HG03354 (cell line): Measurements from ENCODE around the gene EPHA10.
"Not testable (repeated sequence)": the region's sequence is repeated elsewhere in the genome, so short reads cannot be mapped to it uniquely, and the experiment has no call there.

Experiments
- ATAC-seq: cut with Tn5 transposase; IDR thresholded peaks from one replicate; pipeline ENCODE4 v1.9.1; 2021; ENCODE audit warnings: mild to moderate bottlenecking; ENCODE audit not compliant: unreplicated experiment, poor library complexity, severe bottlenecking

The EPHA10 gene

DNA sequence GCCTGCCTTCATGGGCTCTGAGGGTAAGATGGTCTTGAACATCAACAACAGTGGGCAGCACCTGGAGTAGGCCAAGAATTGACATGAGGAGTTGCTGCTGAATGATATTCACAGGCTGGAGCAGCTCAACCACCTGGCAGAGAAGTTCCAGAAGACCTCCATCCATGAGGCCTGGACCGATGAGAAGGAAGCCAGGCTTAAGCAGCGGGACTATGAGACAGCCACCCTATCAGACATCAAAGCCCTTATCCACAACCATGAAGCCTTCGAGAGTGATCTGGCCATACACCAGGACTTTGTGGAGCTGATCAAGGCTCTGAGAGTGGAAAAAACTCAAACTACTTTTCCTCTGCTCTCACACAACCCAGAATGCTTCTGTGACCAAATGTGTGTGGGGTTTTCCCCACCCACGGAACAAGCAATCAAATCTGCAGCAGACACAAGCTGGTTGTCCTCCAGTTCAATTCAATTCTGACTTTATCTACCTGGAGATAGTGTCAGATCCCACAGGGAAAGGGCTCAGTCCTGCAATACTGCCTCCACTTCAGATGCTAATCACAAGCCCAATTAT is 12.1 kb upstream of the EPHA10 start:
- ATAC-seq = no peak

DNA sequence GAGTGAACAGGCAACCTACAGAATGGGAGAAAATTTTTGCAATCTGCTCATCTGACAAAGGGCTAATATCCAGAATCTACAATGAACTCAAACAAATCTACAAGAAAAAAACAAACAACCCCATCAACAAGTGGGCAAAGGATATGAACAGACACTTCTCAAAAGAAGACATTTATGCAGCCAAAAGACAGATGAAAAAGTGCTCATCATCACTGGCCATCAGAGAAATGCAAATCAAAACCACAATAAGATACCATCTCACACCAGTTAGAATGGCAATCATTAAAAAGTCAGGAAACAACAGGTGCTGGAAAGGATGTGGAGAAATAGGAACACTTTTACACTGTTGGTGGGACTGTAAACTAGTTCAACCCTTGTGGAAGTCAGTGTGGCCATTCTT is 6.5 kb upstream of the EPHA10 start:
- not testable (repeated sequence) for ATAC-seq

- ATAC-seq = no peak
Measured at GRCh38 chr1:37767488-37767887, 2.6 kb upstream of the EPHA10 start.

GRCh38 chr1:37765916-37766664 is 1.2 kb upstream of the EPHA10 start:
- ATAC-seq = no peak

GRCh38 chr1:37764414-37764825 is 500 bp downstream of the EPHA10 start:
- ATAC-seq = no peak

DNA sequence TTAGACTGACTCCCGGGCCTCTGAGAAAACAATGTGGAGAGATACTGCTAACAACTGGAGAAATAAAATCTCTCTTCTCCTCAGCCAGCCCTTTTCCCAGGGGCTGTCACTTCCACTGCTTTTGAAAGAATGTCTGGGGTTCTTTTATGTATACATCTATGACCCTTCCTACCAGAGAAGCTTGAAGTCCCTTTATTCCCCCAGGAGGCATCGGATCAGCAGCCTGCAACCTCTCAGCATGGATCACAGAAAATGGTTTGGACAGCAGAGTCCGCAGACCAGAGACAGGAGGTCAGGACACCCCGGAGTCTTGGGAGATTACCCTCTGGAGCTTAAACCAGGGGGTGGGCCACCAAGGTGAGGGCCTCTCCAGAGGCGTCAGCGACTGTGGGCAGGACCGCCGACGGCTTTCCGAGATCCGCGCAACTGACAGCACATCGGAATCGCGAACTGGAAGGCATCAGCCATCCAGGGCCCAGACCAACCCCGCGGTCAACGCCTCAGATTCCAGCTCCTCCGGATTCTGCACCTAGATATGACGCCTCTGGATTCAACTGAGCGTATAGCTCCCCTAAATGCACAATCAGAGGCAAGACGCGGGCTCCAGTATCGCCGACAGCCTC is 1.0 kb downstream of the EPHA10 start:
- ATAC-seq = no peak

DNA sequence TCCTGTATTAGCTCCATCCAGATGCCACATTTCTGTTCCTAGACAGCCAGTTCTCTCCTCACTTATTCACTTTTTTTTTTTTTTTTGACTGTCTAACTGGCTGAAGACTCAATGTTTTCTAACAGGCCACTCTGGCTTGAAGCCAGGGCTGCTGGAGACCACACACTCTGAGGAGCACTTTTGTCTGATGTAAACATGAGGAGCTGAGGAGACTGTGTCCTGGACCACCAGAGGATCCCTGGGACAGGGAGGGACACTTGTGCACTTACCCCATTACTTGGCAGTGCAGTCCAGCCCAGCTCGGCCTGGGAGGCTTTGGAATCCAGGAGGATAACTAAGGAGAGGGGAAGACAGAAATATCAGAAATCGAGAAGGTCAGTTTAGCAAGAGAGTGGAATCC is 2.4 kb downstream of the EPHA10 start:
- no peak for ATAC-seq

GRCh38 chr1:37761416-37762095 is 3.4 kb downstream of the EPHA10 start:
- no peak for ATAC-seq

DNA sequence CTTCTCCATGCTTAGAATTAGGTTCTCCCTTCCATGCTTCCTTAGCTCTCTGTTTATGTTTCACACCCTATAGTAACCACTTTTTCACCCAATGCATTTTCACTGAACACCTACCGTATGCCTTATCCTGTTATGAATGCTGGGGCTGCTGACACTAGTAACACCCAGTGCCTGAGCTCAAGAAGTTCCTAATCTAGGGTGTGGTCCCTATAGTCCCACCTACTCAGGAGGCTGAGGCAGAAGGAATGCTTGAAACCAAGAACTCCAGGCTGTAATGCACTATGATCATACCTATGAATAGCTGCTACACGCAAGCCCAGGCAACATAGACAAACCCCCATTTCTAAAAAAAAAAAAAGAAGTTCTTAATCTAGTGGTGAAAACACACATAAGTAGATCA is 5.5 kb downstream of the EPHA10 start:
- ATAC-seq = no peak

GRCh38 chr1:37755951-37756560 is 8.9 kb downstream of the EPHA10 start:
- ATAC-seq = no peak

- no peak for ATAC-seq
Measured at GRCh38 chr1:37755290-37755689, 9.6 kb downstream of the EPHA10 start.

DNA sequence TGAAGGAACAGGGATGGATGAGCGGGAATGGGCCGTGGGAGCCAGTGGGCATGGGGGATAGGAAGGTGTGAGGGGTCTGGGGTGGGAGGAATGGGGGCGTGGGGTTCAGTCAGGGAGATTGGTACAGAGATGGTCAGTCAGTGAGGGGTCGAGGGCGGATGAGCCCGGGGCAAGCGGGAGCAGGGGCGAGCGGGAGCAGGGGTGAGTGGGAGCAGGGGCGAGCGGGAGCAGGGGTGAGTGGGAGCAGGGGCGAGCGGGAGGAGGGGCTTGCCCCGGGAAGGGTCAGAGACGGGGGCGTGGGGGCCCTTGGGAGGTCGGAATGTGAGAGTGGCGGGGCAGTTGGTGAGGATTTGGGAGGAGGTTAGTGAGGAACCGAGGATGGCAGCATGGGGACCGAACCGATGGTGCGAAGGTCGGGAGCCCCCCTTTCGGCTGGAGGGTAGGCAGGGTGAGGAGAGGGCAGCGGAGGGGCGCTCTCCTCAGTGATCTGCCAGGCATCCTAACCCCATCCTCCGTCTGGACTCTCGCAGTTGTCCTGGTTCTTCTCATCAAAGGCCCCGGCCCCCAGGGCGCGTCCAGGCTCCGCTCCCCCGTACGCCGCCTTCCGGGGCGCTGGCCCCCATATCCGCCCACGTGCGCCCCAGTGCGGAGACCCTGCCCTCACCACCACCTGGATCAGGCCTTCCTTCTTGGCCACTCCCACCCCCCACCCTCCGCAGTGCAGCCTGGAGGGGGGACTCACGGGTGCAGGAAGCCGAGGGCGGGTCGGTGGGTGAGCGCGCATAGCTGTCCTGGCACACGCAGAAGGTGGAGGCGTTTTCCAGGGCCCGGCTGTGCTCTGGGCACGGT is 11.2 kb downstream of the EPHA10 start:
- ATAC-seq = no peak

- ATAC-seq = no peak
Measured at GRCh38 chr1:37752583-37753471, 12.1 kb downstream of the EPHA10 start.

GRCh38 chr1:37752213-37752582 is 12.7 kb downstream of the EPHA10 start:
- no peak for ATAC-seq

DNA sequence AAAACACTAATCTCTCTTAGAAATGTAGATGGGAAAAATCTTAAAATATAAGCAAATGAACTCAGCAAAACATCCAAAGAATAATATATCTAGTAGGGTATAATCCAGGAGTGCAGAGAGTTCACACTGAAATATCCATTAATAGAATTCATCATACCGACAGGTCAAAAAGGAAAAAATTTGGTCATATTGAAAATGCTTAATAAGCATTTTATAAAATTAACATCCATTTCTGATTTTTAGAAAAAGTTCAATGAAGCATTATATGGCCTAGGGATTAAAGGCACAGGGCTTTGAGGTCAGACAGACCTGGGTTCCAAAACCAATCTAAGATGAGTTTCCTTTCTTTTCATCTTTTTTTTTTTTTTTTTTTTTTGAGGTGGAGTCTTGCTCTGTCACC is 16.4 kb downstream of the EPHA10 start:
- no peak for ATAC-seq

DNA sequence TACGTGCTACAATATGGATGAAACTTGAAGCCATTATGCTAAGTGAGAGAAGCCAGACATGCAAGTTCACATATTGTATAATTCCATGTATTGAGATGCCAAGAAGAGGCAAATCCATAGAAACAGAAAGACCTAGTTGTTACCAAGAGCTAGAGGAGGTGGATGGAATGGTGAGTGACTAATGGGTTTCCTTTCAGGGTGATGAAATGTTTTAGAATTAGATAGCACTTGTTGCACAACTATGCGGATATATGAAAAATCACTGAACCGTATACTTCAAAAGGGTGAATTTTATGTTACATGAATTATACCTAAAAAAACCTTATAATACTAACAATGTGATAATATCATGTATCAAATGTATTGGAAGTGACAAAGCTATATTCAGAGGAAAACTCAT is 18.1 kb downstream of the EPHA10 start:
- no peak for ATAC-seq

GRCh38 chr1:37741662-37742061 is 23.3 kb downstream of the EPHA10 start:
- no peak for ATAC-seq

GRCh38 chr1:37741130-37741529 is 23.8 kb downstream of the EPHA10 start:
- no peak for ATAC-seq

DNA sequence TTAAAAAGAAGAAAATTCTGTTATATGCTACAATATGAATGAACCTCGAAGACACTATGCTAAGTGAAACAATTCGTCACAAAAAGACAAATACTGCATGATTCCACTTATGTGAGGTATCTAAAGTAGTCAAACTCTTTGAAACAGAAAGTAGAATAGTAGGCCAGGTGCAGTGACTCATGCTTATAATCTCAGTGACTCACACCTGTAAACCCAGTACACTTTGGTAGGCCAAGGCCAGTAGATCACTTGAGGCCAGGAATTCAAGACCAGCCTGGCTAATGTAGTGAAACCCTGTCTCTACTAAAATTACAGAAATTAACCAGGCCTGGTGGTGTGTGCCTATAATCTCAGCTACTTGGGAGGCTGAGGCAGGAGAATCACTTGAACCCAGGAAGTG is 25.7 kb downstream of the EPHA10 start:
- ATAC-seq = no peak
